ENCODE measurements around the gene TREML2.

GRCh38 chr6:41159415-41160082, 41.4 kb downstream of the TREML2 start:
- no peak for TF ChIP-seq CTCF (IDR thresholded peaks at IDR 0.05)
- no peak for TF ChIP-seq POLR2A (IDR thresholded peaks at IDR 0.05)
